Activated CD4-positive, alpha-beta memory T cell treated with anti-CD3 and anti-CD28 coated beads, Interleukin-2, amount 10 ng/mL, durations not matched to agents 7 days and 5 days (primary cell): ENCODE results near the gene MAPK4. TPM values are rescaled to one million over a fixed set of nuclear protein-coding genes. Genes with fewer than 3 reads are reported as not detected.
"Not testable (repeated sequence)": the region's sequence is repeated elsewhere in the genome, so short reads cannot be mapped to it uniquely, and the experiment has no call there.

Source experiments
- CTCF ChIA-PET: fragments of 350-600 bp; sonication (Branson Sonifier 250); formaldehyde crosslinking; loops from one replicate; lab custom pipeline; 2021; ENCODE audit warnings: antibody characterized with exemption, inconsistent platforms; lab: Charles Lee
- POLR2A ChIA-PET: fragments of 350-600 bp; sonication (Branson Sonifier 250); formaldehyde crosslinking; loops from one replicate; lab custom pipeline; 2021; ENCODE audit warnings: antibody characterized with exemption; lab: Charles Lee
- DNase-seq: peaks from one replicate; pipeline ENCODE4 v3.0.0-alpha.2; 2020
- H3K27ac Mint-ChIP-seq: one replicate; pipeline ENCODE4 v1.8.0; 2021; ENCODE audit warnings: mild to moderate bottlenecking, mixed read lengths
- H3K27me3 Mint-ChIP-seq: one replicate; pipeline ENCODE4 v1.8.0; 2021; ENCODE audit warnings: mixed read lengths
- H3K36me3 Mint-ChIP-seq: one replicate; pipeline ENCODE4 v1.8.0; 2021; ENCODE audit warnings: low read depth, mixed read lengths
- H3K4me1 Mint-ChIP-seq: one replicate; pipeline ENCODE4 v1.8.0; 2021; ENCODE audit warnings: mixed read lengths
- H3K4me3 Mint-ChIP-seq: one replicate; pipeline ENCODE4 v1.8.0; 2021; ENCODE audit warnings: mild to moderate bottlenecking, mixed read lengths
- H3K9me3 Mint-ChIP-seq: one replicate; pipeline ENCODE4 v1.8.0; 2021; ENCODE audit warnings: mixed read lengths
- total RNA-seq, 2 experiments: library from RNA; stranded (reverse); gene quantifications; one replicate each; pipeline ENCODE4 v1.2.3, GENCODE V29; 2021

The MAPK4 gene
- total RNA-seq, 2 experiments from 2014 or later, result not detected

GRCh38 chr18:50696436-50696835, 136.5 kb downstream of the MAPK4 start:
- ChIA-PET CTCF (no interaction called here), POLR2A (no interaction called here)
- no peak overlapping the region for H3K4me3 Mint-ChIP-seq
- H3K27me3 Mint-ChIP-seq, result peaks cover 8% of the 10 kb centered on the region
- DNase-seq, result no peak
- no peaks in the 10 kb centered on the region for H3K4me1 Mint-ChIP-seq
- no peak overlapping the region for H3K27ac Mint-ChIP-seq
- no peaks in the 10 kb centered on the region for H3K36me3 Mint-ChIP-seq
- no peaks in the 10 kb centered on the region for H3K9me3 Mint-ChIP-seq

- no peak overlapping the region for H3K4me3 Mint-ChIP-seq
- no peak for DNase-seq
- CTCF ChIA-PET, result no interaction called here
- no peak overlapping the region for H3K27ac Mint-ChIP-seq
- H3K27me3 Mint-ChIP-seq, result peaks cover 8% of the 10 kb centered on the region
- H3K36me3 Mint-ChIP-seq, result no peaks in the 10 kb centered on the region
- H3K4me1 Mint-ChIP-seq, result no peaks in the 10 kb centered on the region
- POLR2A ChIA-PET, result no interaction called here
- no peaks in the 10 kb centered on the region for H3K9me3 Mint-ChIP-seq
These were observed 137.0 kb downstream of the MAPK4 start for GRCh38 chr18:50696929-50697328.

DNA sequence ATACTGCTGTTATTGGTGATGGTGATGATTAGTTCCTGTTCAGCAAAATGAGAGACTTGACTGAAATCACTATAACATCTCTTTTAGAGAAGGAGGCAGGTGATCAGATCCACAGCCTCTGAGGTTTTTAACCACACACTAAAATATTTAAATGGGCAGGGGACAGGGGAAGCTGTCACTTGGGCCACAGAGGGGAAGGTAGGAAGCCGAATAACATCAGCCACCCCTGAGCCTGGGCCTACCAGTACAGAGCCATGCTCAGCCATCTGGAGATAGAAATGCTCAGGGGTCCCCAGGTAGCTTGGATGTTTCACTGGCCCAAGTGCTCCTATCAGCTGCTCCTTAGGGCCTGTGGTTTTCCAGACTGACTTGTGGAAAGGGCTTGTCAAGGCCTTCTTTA, 137.6 kb downstream of the MAPK4 start:
- ChIA-PET CTCF (no interaction called here), POLR2A (no interaction called here)
- Mint-ChIP-seq H3K4me3 (no peak overlapping the region), H3K27ac (no peak overlapping the region), H3K27me3 (peaks cover 8% of the 10 kb centered on the region), H3K9me3 (no peaks in the 10 kb centered on the region), H3K36me3 (no peaks in the 10 kb centered on the region), H3K4me1 (no peaks in the 10 kb centered on the region)
- DNase-seq, result no peak

- no peaks in the 10 kb centered on the region for H3K4me1 Mint-ChIP-seq
- H3K36me3 Mint-ChIP-seq, result no peaks in the 10 kb centered on the region
- no peaks in the 10 kb centered on the region for H3K9me3 Mint-ChIP-seq
- no peak overlapping the region for H3K4me3 Mint-ChIP-seq
- no peak for DNase-seq
- POLR2A ChIA-PET, result no interaction called here
- H3K27ac Mint-ChIP-seq, result no peak overlapping the region
- CTCF ChIA-PET, result no interaction called here
- peaks cover 8% of the 10 kb centered on the region for H3K27me3 Mint-ChIP-seq
These were observed 140.6 kb downstream of the MAPK4 start for GRCh38 chr18:50700245-50701165.

DNA sequence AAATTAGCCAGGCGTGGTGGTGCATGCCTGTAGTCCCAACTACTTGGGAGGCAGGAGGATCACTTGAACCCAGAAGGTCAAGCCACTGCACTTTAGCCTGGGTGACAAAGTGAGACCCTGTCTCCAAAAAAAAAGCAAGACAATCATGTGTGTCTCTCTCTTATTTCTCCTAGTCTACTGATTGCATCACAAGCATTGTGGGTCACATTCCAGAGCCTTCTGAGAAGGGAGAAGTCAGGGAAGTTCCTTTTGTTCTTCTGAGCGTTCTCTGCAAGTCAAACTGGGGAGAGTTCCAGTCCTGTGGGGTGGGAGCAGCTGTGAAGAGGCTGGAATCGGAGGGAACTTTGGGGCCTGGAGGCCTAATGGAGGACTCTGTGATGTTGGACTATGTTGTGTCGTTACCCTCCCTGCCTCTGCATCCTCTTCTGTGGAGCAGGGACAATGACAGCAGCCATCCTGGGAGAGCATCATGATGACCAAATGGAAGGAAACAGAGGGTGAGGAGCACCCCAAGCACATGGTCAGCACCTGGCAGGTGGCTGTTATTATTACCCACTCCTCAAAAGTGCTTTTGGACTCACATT, 144.6 kb downstream of the MAPK4 start:
- CTCF ChIA-PET, result no interaction called here

DNA sequence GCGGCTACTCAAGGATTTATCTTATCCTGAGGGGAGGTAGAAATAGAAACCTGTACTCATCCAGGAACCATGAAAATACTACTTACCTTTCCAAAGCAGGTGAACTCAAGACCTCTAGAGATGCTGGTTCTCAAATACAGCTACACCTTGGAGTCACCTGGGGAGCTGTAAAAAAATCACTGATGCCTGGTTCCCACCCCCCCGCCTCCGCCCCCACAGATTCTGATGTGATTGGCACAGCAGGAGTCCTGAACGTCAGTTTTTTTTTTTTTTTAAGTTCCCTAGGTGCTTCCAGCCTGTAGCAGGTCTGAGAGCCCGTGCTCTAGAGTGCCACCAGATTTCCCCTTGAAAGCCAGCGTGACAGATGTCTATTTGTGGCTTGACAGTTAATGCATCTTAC, 146.3 kb downstream of the MAPK4 start:
- Mint-ChIP-seq H3K4me3 (no peak overlapping the region), H3K27me3 (no peaks in the 10 kb centered on the region), H3K36me3 (no peaks in the 10 kb centered on the region), H3K9me3 (no peaks in the 10 kb centered on the region), H3K4me1 (no peaks in the 10 kb centered on the region), H3K27ac (no peak overlapping the region)
- CTCF ChIA-PET, result no interaction called here
- POLR2A ChIA-PET, result no interaction called here
- DNase-seq, result no peak

More for the DNA sequence above, 144.6 kb downstream of the MAPK4 start:
- H3K27ac Mint-ChIP-seq, result no peak overlapping the region
- H3K27me3 Mint-ChIP-seq, result peaks cover 7% of the 10 kb centered on the region
- H3K4me1 Mint-ChIP-seq, result no peaks in the 10 kb centered on the region
- H3K36me3 Mint-ChIP-seq, result no peaks in the 10 kb centered on the region
- no peak overlapping the region for H3K4me3 Mint-ChIP-seq
- POLR2A ChIA-PET, result no interaction called here
- no peaks in the 10 kb centered on the region for H3K9me3 Mint-ChIP-seq
- DNase-seq, result no peak

DNA sequence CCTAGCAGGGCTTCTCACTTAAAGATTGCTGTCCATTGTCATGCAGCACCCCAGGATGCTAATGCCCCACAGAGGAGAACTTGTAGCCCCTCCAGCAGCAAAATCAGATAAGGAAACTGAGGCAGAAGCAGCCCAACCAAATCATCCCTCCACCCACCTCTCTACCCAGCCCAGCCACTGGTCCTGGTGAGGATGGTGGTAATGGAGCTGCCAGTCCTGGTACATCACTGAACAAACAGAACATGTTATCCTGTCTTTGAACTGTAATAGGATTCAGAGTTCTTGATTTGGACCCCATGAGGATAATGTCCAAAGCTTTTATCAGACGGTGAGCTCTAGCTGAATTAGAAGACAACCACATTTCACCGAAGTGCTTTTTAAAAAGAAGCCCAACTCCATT, 146.8 kb downstream of the MAPK4 start:
- ChIA-PET POLR2A (no interaction called here), CTCF (no interaction called here)
- Mint-ChIP-seq H3K4me3 (no peak overlapping the region), H3K4me1 (no peaks in the 10 kb centered on the region), H3K9me3 (no peaks in the 10 kb centered on the region), H3K27me3 (no peaks in the 10 kb centered on the region), H3K27ac (no peak overlapping the region), H3K36me3 (no peaks in the 10 kb centered on the region)
- no peak for DNase-seq

DNA sequence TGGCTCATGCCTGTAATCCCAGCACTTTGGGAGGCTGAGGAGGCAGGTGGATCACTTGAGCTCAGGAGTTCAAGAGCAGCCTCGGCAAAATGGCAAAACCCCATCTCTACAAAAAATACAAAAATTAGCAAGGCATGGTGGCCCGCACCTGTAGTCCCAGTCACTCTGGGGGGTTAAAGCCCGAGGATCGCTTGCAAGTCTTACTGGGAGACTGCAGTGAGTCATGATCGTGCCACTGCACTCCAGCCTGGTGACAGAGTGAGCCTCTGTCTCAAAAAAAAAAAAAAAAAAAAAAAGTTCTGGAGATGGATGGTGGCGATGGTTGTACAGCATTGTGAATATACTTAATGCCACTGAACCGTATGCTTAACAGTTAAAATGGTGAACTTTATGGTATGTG, 147.4 kb downstream of the MAPK4 start:
- H3K27ac Mint-ChIP-seq, H3K4me3 Mint-ChIP-seq, POLR2A ChIA-PET, CTCF ChIA-PET, H3K9me3 Mint-ChIP-seq, H3K36me3 Mint-ChIP-seq, DNase-seq, H3K27me3 Mint-ChIP-seq, H3K4me1 Mint-ChIP-seq: not testable (repeated sequence)

GRCh38 chr18:50707855-50708469, 148.1 kb downstream of the MAPK4 start:
- no peak for DNase-seq
- CTCF ChIA-PET, result no interaction called here
- no peak overlapping the region for H3K27ac Mint-ChIP-seq

DNA sequence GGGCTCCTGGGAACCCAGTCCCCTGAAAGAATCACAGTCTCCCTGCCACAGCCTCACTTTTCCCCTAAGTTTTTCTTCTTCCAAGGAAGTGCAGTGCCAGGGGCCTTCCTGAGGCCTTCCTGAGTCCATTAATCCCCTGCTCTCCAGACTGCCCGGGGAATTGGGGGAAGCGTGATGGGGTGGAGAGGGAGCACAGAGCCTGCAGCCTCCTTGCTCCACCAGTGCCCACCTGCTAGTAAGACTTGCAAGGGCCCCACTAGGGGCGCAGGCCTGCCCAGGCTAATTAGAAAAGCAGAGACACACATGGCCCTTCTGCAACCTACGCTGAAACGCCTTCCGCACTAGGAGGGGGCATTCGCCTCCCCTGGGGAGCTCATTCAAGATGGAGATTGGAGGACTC, 149.3 kb downstream of the MAPK4 start:
- CTCF ChIA-PET, result no interaction called here
- H3K4me1 Mint-ChIP-seq, result no peaks in the 10 kb centered on the region

More at GRCh38 chr18:50707855-50708469, 148.1 kb downstream of the MAPK4 start:
- POLR2A ChIA-PET, result no interaction called here
- Mint-ChIP-seq H3K4me1 (no peaks in the 10 kb centered on the region), H3K4me3 (no peak overlapping the region), H3K27me3 (peaks cover 3% of the 10 kb centered on the region), H3K36me3 (no peaks in the 10 kb centered on the region), H3K9me3 (no peaks in the 10 kb centered on the region)

GRCh38 chr18:50711386-50711785, 151.5 kb downstream of the MAPK4 start:
- Mint-ChIP-seq H3K4me3 (no peak overlapping the region), H3K36me3 (no peaks in the 10 kb centered on the region), H3K27ac (no peak overlapping the region), H3K27me3 (peaks cover 11% of the 10 kb centered on the region), H3K4me1 (no peaks in the 10 kb centered on the region), H3K9me3 (no peaks in the 10 kb centered on the region)
- POLR2A ChIA-PET, result no interaction called here
- CTCF ChIA-PET, result interaction anchor here (0.7 kb wide), 1 partner anchor 9 kb away, joined by 3 read pairs; no protein-coding TSS in a partner anchor
- DNase-seq, result no peak

More for the DNA sequence above, 149.3 kb downstream of the MAPK4 start:
- Mint-ChIP-seq H3K9me3 (no peaks in the 10 kb centered on the region), H3K27me3 (peaks cover 8% of the 10 kb centered on the region), H3K4me3 (no peak overlapping the region), H3K27ac (no peak overlapping the region), H3K36me3 (no peaks in the 10 kb centered on the region)
- POLR2A ChIA-PET, result no interaction called here
- DNase-seq, result no peak

DNA sequence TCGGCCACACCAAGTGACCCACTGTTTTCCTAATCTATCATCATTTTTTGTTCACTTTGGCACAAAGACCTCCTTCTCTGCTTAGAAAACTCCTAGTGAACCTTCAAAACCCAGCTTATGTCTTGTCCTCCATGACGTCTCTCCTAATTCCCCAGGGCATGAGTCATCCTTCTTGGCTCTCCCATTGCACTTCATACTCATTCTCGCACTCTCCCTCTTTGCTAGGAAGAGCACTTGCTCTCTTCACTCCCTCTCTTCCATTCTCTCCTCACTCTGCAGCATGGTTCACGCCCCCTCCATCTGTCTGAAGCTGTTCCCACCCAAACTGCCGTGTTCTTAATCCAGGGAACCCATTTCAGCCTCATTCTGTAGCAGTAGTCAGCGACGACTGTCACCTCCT, 156.0 kb downstream of the MAPK4 start:
- Mint-ChIP-seq H3K9me3 (no peaks in the 10 kb centered on the region), H3K36me3 (no peaks in the 10 kb centered on the region), H3K27me3 (peaks cover 11% of the 10 kb centered on the region), H3K4me1 (no peaks in the 10 kb centered on the region), H3K4me3 (no peak overlapping the region), H3K27ac (no peak overlapping the region)
- ChIA-PET CTCF (no interaction called here), POLR2A (no interaction called here)
- no peak for DNase-seq

GRCh38 chr18:50716902-50717301, 157.0 kb downstream of the MAPK4 start:
- no peaks in the 10 kb centered on the region for H3K4me1 Mint-ChIP-seq
- no peaks in the 10 kb centered on the region for H3K9me3 Mint-ChIP-seq
- H3K27ac Mint-ChIP-seq, result no peak overlapping the region
- CTCF ChIA-PET, result no interaction called here
- peaks cover 11% of the 10 kb centered on the region for H3K27me3 Mint-ChIP-seq
- no peak for DNase-seq
- no peaks in the 10 kb centered on the region for H3K36me3 Mint-ChIP-seq
- no peak overlapping the region for H3K4me3 Mint-ChIP-seq
- POLR2A ChIA-PET, result no interaction called here
